ENCODE measurements around the gene ROPN1.

The ROPN1 gene

GRCh38 chr3:123960781-123961507 is 31.0 kb downstream of the ROPN1 start, which contains the start of gene CCDC14:
Gene CCDC14, minus strand, starts transcription at chr3:123961229. Its CDS starts 56 bp downstream, at chr3:123961173.
- Histone ChIP-seq H2AFZ (ENCODE audit: low read length) (peak within 1 kb of the TSS; percentile 95; the same call in 1 of the 2 replicates), H3K9me3 (ENCODE audit: low read length) (no peaks in the 10 kb centered on the region), H3K4me1 (ENCODE audit: insufficient read depth, low read length, severe bottlenecking) (peaks cover 33% of the 10 kb centered on the region), H3K4me3 (ENCODE audit: low read depth, low read length, poor library complexity, severe bottlenecking) (peak within 1 kb of the TSS; percentile 70), H3K4me2 (ENCODE audit: low read length) (peak within 1 kb of the TSS; percentile 76), H3K79me2 (ENCODE audit: insufficient read depth, low read length) (peaks cover 12% of the 10 kb centered on the region; the same call in 1 of the 2 replicates), H3K27ac (ENCODE audit: low read depth, low read length, poor library complexity, severe bottlenecking) (peak within 1 kb of the TSS; percentile 46), H3K9ac (ENCODE audit: low read length) (peak within 1 kb of the TSS; percentile 71), H3K9me2 (ENCODE audit: low read depth, low read length) (no peaks in the 10 kb centered on the region), H3F3A (ENCODE audit: insufficient read depth, low read length) (no peaks in the 10 kb centered on the region), H3K27me3 (ENCODE audit: insufficient read depth, low read length) (no peaks in the 10 kb centered on the region), H3K36me3 (ENCODE audit: insufficient read depth, low read length) (no peaks in the 10 kb centered on the region), H4K20me1 (ENCODE audit: insufficient read depth, low read length) (no peaks in the 10 kb centered on the region)
- TF ChIP-seq CTCF (IDR thresholded peaks at IDR 0.05; ENCODE audit: low read length) (no peak), EZH2 (IDR thresholded peaks at IDR 0.05; ENCODE audit: borderline replicate concordance, low read length) (no peak)

- Histone ChIP-seq H4K20me1 (ENCODE audit: insufficient read depth, low read length) (no peaks in the 10 kb centered on the region), H3K9me2 (ENCODE audit: low read depth, low read length) (no peaks in the 10 kb centered on the region), H3K27ac (ENCODE audit: low read depth, low read length, poor library complexity, severe bottlenecking) (peak overlapping the region; percentile 44), H3K4me3 (ENCODE audit: low read depth, low read length, poor library complexity, severe bottlenecking) (no peak overlapping the region), H2AFZ (ENCODE audit: low read length) (no peak overlapping the region), H3F3A (ENCODE audit: insufficient read depth, low read length) (no peaks in the 10 kb centered on the region), H3K4me1 (ENCODE audit: insufficient read depth, low read length, severe bottlenecking) (peaks cover 21% of the 10 kb centered on the region), H3K9me3 (ENCODE audit: low read length) (no peaks in the 10 kb centered on the region), H3K9ac (ENCODE audit: low read length) (no peak overlapping the region), H3K36me3 (ENCODE audit: insufficient read depth, low read length) (peaks cover 59% of the 10 kb centered on the region), H3K79me2 (ENCODE audit: insufficient read depth, low read length) (no peaks in the 10 kb centered on the region; the same call in 1 of the 2 replicates), H3K4me2 (ENCODE audit: low read length) (peak overlapping the region; percentile 5; the same call in 1 of the 2 replicates), H3K27me3 (ENCODE audit: insufficient read depth, low read length) (no peaks in the 10 kb centered on the region)
- TF ChIP-seq CTCF (IDR thresholded peaks at IDR 0.05; ENCODE audit: low read length): no peak
- no peak for TF ChIP-seq EZH2 (IDR thresholded peaks at IDR 0.05; ENCODE audit: borderline replicate concordance, low read length)
Observed at GRCh38 chr3:123953735-123954134, 38.2 kb downstream of the ROPN1 start.

GRCh38 chr3:123952844-123953520 is 38.9 kb downstream of the ROPN1 start:
- Histone ChIP-seq H3K9me2 (ENCODE audit: low read depth, low read length) (no peaks in the 10 kb centered on the region), H3K36me3 (ENCODE audit: insufficient read depth, low read length) (peaks cover 66% of the 10 kb centered on the region), H3K27me3 (ENCODE audit: insufficient read depth, low read length) (no peaks in the 10 kb centered on the region), H2AFZ (ENCODE audit: low read length) (no peak overlapping the region), H3K4me3 (ENCODE audit: low read depth, low read length, poor library complexity, severe bottlenecking) (no peak overlapping the region), H3K79me2 (ENCODE audit: insufficient read depth, low read length) (no peaks in the 10 kb centered on the region; the same call in 1 of the 2 replicates), H3K27ac (ENCODE audit: low read depth, low read length, poor library complexity, severe bottlenecking) (no peak overlapping the region), H3F3A (ENCODE audit: insufficient read depth, low read length) (no peaks in the 10 kb centered on the region), H3K4me2 (ENCODE audit: low read length) (no peak overlapping the region), H4K20me1 (ENCODE audit: insufficient read depth, low read length) (no peaks in the 10 kb centered on the region), H3K9ac (ENCODE audit: low read length) (no peak overlapping the region), H3K4me1 (ENCODE audit: insufficient read depth, low read length, severe bottlenecking) (peaks cover 13% of the 10 kb centered on the region), H3K9me3 (ENCODE audit: low read length) (no peaks in the 10 kb centered on the region)
- no peak for TF ChIP-seq CTCF (IDR thresholded peaks at IDR 0.05; ENCODE audit: low read length)
- no peak for TF ChIP-seq EZH2 (IDR thresholded peaks at IDR 0.05; ENCODE audit: borderline replicate concordance, low read length)
